ENCODE results near the gene UGT1A8.

GRCh38 chr2:233680361-233681045 is 63.1 kb downstream of the UGT1A8 start:
- TF ChIP-seq YY1 (IDR thresholded peaks at IDR 0.05; ENCODE audit: low read depth) (no peak), EZH2phosphoT487 (IDR thresholded peaks at IDR 0.05; ENCODE audit: borderline replicate concordance, low read depth) (no peak), EP300 (IDR thresholded peaks at IDR 0.05; ENCODE audit: borderline replicate concordance in 1 of 2, low read depth in 1 of 2, low read length in 1 of 2) (no peak), MAX (IDR thresholded peaks at IDR 0.05; ENCODE audit: low read depth) (no peak), POLR2AphosphoS5 (IDR thresholded peaks at IDR 0.05; ENCODE audit: low read depth, low read length) (no peak), REST (IDR thresholded peaks at IDR 0.05; ENCODE audit: low read depth, low read length) (no peak), FOXM1 (IDR thresholded peaks at IDR 0.05; ENCODE audit: low read depth) (no peak), CTCF (IDR thresholded peaks at IDR 0.05) (no peak), RAD21 (IDR thresholded peaks at IDR 0.05; ENCODE audit: low read length) (no peak), JUND (IDR thresholded peaks at IDR 0.05) (no peak), TCF12 (IDR thresholded peaks at IDR 0.05) (no peak), USF2 (IDR thresholded peaks at IDR 0.05; ENCODE audit: borderline replicate concordance, low read depth, low read length) (no peak)

All from SK-N-SH (cell line).